Stimulated activated CD4-positive, alpha-beta T cell treated with anti-CD3 and anti-CD28 coated beads, Interleukin-15, amount 100 ng/mL, for 1 hour (primary cell): ENCODE results near the gene FBLN7.
A peak's percentile ranks its signal among the peaks of the same experiment; 100 is the strongest.
"Not testable (repeated sequence)": the region's sequence is repeated elsewhere in the genome, so short reads cannot be mapped to it uniquely, and the experiment has no call there.

Source experiments
- DNase-seq, 2 donors: peaks; one replicate each; pipeline ENCODE4 v3.0.0-alpha.2; 2020; ENCODE audit warnings: low read depth in 1 of 2, low spot score in 1 of 2

FBLN7 gene

GRCh38 chr2:112182581-112183034 is 44.4 kb downstream of the FBLN7 start:
- peak in 1 of 2 donors; percentile 48 for DNase-seq

- DNase-seq: no peak
Measured at GRCh38 chr2:112183327-112184025, 45.3 kb downstream of the FBLN7 start.

- DNase-seq: no peak
Measured at GRCh38 chr2:112184121-112184520, 45.9 kb downstream of the FBLN7 start.

GRCh38 chr2:112185131-112185530 is 46.9 kb downstream of the FBLN7 start:
- DNase-seq: no peak

- DNase-seq: no peak
Measured at GRCh38 chr2:112187046-112187715, 49.0 kb downstream of the FBLN7 start.

GRCh38 chr2:112187805-112188596 is 49.8 kb downstream of the FBLN7 start:
- peak; percentile 59 to 66 for DNase-seq

GRCh38 chr2:112189001-112189556 is 50.9 kb downstream of the FBLN7 start:
- no peak for DNase-seq

GRCh38 chr2:112194028-112194427 is 55.8 kb downstream of the FBLN7 start:
- no peak for DNase-seq

GRCh38 chr2:112194482-112194881 is 56.3 kb downstream of the FBLN7 start:
- DNase-seq: no peak

GRCh38 chr2:112195167-112195766 is 57.1 kb downstream of the FBLN7 start:
- DNase-seq: no peak

- no peak for DNase-seq
Measured at GRCh38 chr2:112195950-112196349, 57.8 kb downstream of the FBLN7 start.

GRCh38 chr2:112197868-112198267 is 59.7 kb downstream of the FBLN7 start:
- DNase-seq: no peak

GRCh38 chr2:112198780-112199179 is 60.6 kb downstream of the FBLN7 start:
- DNase-seq: no peak

GRCh38 chr2:112199188-112199587 is 61.0 kb downstream of the FBLN7 start:
- no peak for DNase-seq

GRCh38 chr2:112201696-112202430 is 63.7 kb downstream of the FBLN7 start:
- DNase-seq: no peak

- no peak for DNase-seq
Measured at GRCh38 chr2:112204411-112204810, 66.2 kb downstream of the FBLN7 start.

GRCh38 chr2:112207905-112208304 is 69.7 kb downstream of the FBLN7 start:
- DNase-seq: not testable (repeated sequence)

GRCh38 chr2:112216167-112216566 is 78.0 kb downstream of the FBLN7 start:
- DNase-seq: no peak

- DNase-seq: no peak
Measured at GRCh38 chr2:112217854-112218253, 79.7 kb downstream of the FBLN7 start.

- DNase-seq: no peak
Measured at GRCh38 chr2:112220186-112220585, 82.0 kb downstream of the FBLN7 start.
